ENCODE measurements around the gene CYYR1.

Gene CYYR1

GRCh38 chr21:26553898-26554297, 19.2 kb downstream of the CYYR1 start:
- no peak for DNase-seq

GRCh38 chr21:26550326-26550725, 22.8 kb downstream of the CYYR1 start:
- DNase-seq = no peak

GRCh38 chr21:26546446-26547097, 26.5 kb downstream of the CYYR1 start:
- peak in 8 of 51 donors; percentile 2 to 25 (median 8) for DNase-seq

- no peak for DNase-seq
Measured at GRCh38 chr21:26544201-26544775, 28.8 kb downstream of the CYYR1 start.

DNA sequence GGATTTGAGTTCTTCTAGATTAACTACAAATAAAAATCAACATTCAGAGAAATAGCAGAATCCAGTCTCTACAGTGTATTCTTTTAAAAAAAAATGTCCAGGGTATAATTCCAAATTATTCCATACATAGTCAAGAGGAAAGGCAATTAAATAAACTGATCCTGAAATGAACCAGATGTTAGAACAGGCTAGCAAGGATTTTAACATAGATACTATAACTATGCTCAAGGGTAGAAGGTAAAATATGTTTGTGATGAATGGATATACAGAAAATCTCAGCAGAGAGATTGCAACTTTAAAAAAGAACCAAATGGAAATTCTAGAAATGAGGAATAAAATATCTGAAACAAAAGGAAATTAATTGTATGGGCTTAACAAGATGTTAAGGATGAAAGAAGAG, 32.4 kb downstream of the CYYR1 start:
- DNase-seq = no peak

- DNase-seq = peak in 1 of 51 donors; percentile 6
Measured at GRCh38 chr21:26539566-26539965, 33.5 kb downstream of the CYYR1 start.

DNA sequence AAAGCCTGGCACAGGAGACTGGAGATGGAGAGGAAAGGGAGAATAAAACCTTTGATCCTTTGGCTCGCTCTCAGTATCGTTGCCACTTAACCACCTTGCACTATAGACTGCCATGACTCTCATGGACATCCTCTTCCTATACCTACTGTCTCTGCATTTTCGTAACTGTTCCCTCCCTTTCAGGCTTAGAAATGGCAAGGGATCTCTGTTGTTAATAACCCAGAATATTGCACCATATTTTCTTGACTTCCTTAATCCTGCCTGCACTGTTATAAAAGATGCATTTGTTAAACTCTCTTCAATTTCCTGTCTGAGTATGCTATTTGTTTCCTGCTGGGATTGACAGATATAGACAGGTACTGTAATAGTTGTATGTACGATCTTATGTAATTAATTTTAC, 38.6 kb downstream of the CYYR1 start:
- no peak for DNase-seq

- DNase-seq = no peak
Measured at GRCh38 chr21:26532208-26532607, 40.9 kb downstream of the CYYR1 start.

DNA sequence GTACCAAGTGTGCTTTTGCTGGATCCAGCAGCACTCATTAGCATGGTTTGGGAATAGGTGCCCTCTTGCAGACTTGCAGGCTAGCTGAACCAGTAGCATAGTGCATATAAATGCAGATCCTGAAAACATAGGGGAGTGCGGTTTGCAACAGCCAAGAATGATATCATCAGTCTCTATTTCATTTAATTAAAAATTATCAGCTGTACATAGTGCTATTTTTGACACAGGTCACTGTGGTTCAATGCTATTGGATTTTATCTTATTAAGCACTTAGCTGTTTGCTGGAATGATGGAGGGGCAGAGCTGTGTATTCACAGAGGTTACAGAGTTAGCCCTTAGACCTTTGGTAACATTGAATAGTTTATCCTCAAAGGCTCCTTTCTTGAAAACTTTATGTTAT, 43.6 kb downstream of the CYYR1 start:
- no peak for DNase-seq

DNA sequence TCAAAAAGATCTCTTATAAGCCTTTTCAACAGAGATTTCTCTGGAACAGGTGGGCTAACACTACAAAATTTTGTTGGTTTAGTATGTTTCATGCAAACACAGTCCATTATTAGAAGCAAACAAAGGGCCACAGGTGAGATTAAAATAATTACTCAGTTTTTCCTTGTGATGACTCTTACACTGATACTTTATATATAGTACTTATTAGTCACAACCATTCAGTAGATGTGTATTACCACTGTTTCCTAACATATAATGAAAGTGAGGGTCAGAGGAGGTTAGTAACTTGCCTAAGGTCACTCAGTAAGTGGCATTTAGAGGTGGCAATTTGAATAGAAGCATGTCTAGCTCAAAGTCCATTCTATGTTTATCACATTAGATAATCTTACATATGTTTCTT, 44.2 kb downstream of the CYYR1 start:
- no peak for DNase-seq

GRCh38 chr21:26522704-26523103, 50.4 kb downstream of the CYYR1 start:
- no peak for DNase-seq

DNA sequence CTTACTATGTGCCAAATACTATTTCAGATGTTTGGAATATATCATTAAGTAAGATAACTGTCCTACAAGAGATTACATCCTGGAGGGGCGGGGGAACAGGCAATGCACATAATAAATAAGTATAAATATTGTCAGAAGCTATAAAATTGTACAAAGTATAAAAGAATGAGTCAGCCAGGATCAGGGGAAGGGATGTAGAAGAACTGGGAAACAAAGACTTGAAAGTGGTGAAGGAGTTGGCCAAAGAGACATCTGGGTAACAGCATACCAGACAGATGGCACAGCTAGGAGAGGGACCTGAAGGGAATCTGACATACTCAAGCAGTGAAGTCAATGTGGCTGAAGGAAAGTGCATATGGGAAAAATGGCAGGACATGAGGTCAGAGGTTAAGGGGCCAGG, 53.9 kb downstream of the CYYR1 start:
- DNase-seq = no peak

- no peak for DNase-seq
Measured at GRCh38 chr21:26515257-26515656, 57.8 kb downstream of the CYYR1 start.

DNA sequence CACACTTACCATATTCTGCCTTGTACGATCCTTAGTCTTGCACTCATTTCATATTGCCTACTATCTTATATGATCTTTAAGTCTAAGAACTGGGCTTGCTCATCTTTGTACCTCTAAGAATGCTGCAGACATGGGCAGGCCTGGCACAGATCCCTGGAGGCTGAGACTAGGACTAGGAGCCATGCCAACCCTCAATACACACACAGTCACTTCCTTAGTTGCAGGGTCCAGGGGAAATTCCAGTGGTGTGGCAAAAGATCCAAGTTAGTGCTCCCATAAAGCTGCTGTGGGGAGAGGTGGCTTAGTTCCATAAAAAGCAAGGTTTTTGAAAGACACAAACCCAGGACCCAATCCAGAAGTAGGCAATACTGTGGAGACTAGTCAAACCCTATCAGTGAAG, 59.9 kb downstream of the CYYR1 start:
- no peak for DNase-seq

- no peak for DNase-seq
Measured at GRCh38 chr21:26512664-26513063, 60.4 kb downstream of the CYYR1 start.

GRCh38 chr21:26508903-26509302, 64.2 kb downstream of the CYYR1 start:
- DNase-seq = no peak

DNA sequence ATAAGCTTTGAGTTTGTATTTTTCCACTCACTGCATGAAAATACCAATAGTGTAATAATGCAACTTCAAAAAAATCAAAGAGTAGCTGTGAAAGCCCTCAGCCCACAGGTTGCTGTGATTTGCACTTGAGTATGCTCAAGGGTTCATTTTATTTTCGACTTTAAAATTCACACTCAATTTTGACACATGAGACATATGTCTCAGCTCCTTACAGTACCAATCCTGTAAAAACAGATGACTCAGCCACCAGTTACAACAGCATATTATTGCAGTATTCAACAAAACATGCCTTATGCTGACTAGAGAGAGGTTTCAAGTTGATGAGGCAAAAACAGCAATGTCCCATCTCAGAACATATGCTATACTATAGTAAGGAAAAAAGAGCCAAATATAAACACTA, 66.1 kb downstream of the CYYR1 start:
- no peak for DNase-seq

GRCh38 chr21:26505211-26505610, 67.9 kb downstream of the CYYR1 start:
- DNase-seq = no peak

GRCh38 chr21:26503414-26503813, 69.7 kb downstream of the CYYR1 start:
- DNase-seq = no peak

DNA sequence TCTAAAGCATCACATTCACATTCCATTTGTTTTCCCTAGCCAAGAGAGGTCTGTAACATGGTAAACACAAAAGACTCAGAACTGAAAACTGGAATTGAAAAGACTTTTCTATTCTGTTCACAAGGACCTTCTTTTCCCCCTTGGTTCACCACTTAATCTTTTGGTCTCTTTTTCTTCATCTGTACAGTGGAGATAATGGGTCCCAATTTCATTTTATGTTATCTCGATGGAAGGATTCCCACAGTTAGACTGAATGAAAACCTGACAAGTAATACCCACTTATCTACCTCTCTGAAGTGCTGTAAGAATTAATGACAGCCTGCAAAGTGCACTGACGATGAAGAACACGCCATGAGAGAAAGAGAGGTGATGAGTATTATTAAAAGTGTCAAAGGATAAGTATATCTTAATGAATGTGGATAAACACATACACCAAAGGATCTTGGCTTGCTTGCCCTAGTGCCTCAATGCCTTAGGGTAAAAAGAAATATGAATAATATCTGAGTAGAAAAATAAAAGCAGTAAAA, 71.5 kb downstream of the CYYR1 start:
- DNase-seq = no peak

DNA sequence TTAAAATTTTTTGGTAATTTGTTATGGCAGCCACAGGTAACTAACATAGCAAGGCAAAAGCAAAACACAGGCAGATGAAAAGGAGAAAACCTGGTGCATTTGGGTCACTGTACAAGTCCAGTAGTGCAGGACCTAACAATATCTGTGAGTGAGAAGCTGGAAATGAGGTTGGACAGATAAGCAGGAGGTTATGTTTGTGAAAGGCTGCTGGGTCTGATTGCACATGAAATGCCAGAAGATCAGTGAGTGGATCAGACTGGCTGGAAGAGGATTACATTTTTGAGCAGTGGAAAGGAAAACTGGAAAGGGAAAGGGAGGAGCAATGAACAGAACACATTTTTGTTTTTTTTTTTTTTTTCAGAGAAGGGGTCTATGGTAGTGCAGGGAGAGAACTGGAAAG, 73.6 kb downstream of the CYYR1 start:
- DNase-seq = no peak

DNA sequence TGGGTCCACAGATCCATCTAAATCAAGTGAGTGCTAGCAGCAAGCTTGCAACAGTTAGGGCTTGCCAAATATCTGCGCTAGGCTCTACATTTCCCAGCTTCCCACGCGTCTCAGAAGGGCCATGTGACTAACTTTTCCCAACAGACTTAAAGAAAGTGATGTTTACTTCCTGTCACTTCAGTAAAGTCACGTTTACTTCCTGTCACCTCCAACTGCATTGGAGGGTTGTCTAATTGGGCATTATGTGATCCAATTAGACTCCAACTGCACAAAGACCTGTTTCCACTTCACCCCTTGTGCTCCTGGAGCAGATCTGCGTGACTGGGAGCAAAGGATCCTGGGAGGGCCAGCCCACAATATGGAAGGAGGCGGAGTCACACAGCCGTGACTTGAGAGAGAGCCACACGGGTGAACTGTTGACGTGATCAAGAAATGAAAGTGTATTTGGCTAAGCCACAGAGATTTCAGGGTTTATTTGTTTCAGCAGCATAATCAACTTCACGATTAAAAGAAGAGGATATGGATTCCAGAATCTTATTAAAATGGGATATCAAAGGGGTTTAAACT, 77.7 kb downstream of the CYYR1 start:
- DNase-seq = no peak

GRCh38 chr21:26491663-26492062, 81.4 kb downstream of the CYYR1 start:
- no peak for DNase-seq
